Measurements from ENCODE around the gene MLLT10. TPM values are rescaled to one million over a fixed set of nuclear protein-coding genes. Genes with fewer than 3 reads are reported as not detected.

MLLT10 gene
- total RNA-seq, 1 donor from 2014 or later: 65.6 TPM

- Mint-ChIP-seq H3K27me3 (no peaks in the 10 kb centered on the region), H3K4me3 (ENCODE audit: low read depth) (peak overlapping the region; percentile 0), H3K9me3 (ENCODE audit: low read depth) (no peaks in the 10 kb centered on the region), H3K4me1 (ENCODE audit: low read depth) (peaks cover 41% of the 10 kb centered on the region), H3K36me3 (ENCODE audit: insufficient read depth) (no peaks in the 10 kb centered on the region), H3K27ac (peak overlapping the region; percentile 81)
- DNase-seq (ENCODE audit: low spot score, unreplicated experiment): no peak
- no peak for TF ChIP-seq CTCF (IDR thresholded peaks at IDR 0.05; ENCODE audit: unreplicated experiment)
Measured at GRCh38 chr10:21726601-21727225, 192.7 kb downstream of the MLLT10 start.

DNA sequence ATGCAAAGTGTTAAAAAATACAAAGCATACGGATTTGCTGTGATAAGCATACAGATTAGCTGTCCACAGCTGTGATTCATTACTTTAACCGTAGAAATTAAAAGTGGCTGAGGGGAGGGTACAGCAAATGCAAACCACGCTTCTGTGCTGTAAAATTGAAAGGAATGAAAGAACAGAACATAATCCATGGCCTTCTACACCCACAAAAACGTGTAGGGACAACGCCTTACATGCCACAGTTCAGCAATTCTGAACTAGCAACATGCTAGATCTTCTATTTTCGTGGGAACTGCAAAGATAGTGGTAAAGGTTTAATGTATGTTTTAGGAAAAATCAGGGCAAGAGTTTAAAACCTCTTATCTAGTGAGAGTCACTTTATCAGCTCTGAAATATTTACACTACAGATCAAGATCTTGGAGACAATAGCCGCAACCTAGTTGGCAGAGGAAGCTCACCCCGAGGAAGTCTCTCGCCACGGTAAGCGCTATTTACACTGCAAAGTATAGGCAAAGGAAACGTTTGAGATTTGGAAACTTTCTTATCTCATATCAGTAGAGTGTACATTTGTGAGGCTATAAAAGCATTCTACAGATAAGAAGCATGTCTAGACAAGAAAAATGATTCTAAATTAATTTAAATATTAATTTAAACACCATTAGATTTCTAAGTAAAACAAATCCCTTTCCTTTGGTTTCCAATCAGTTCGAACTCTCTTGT lies 193.6 kb downstream of the MLLT10 start:
- no peak for TF ChIP-seq CTCF (IDR thresholded peaks at IDR 0.05; ENCODE audit: unreplicated experiment)
- DNase-seq (ENCODE audit: low spot score, unreplicated experiment): no peak
- peaks cover 45% of the 10 kb centered on the region for H3K4me1 Mint-ChIP-seq (ENCODE audit: low read depth)
- no peaks in the 10 kb centered on the region for H3K36me3 Mint-ChIP-seq (ENCODE audit: insufficient read depth)
- peak overlapping the region; percentile 30 for H3K4me3 Mint-ChIP-seq (ENCODE audit: low read depth)
- no peaks in the 10 kb centered on the region for H3K27me3 Mint-ChIP-seq
- H3K9me3 Mint-ChIP-seq (ENCODE audit: low read depth): no peaks in the 10 kb centered on the region
- peak overlapping the region; percentile 85 for H3K27ac Mint-ChIP-seq

- no peak for TF ChIP-seq CTCF (IDR thresholded peaks at IDR 0.05; ENCODE audit: unreplicated experiment)
- no peak for DNase-seq (ENCODE audit: low spot score, unreplicated experiment)
- no peaks in the 10 kb centered on the region for H3K9me3 Mint-ChIP-seq (ENCODE audit: low read depth)
- peaks cover 42% of the 10 kb centered on the region for H3K4me1 Mint-ChIP-seq (ENCODE audit: low read depth)
- no peak overlapping the region for H3K27ac Mint-ChIP-seq
- H3K36me3 Mint-ChIP-seq (ENCODE audit: insufficient read depth): no peaks in the 10 kb centered on the region
- H3K27me3 Mint-ChIP-seq: no peaks in the 10 kb centered on the region
- H3K4me3 Mint-ChIP-seq (ENCODE audit: low read depth): no peak overlapping the region
Measured at GRCh38 chr10:21728618-21729017, 194.6 kb downstream of the MLLT10 start.

GRCh38 chr10:21732067-21732772 lies 198.2 kb downstream of the MLLT10 start:
- H3K9me3 Mint-ChIP-seq (ENCODE audit: low read depth): no peaks in the 10 kb centered on the region
- no peak overlapping the region for H3K4me3 Mint-ChIP-seq (ENCODE audit: low read depth)
- H3K27me3 Mint-ChIP-seq: no peaks in the 10 kb centered on the region
- peaks cover 16% of the 10 kb centered on the region for H3K36me3 Mint-ChIP-seq (ENCODE audit: insufficient read depth)
- DNase-seq (ENCODE audit: low spot score, unreplicated experiment): peak; percentile 60
- peaks cover 19% of the 10 kb centered on the region for H3K4me1 Mint-ChIP-seq (ENCODE audit: low read depth)
- peak; percentile 97 for TF ChIP-seq CTCF (IDR thresholded peaks at IDR 0.05; ENCODE audit: unreplicated experiment)
- H3K27ac Mint-ChIP-seq: no peak overlapping the region

- H3K27ac Mint-ChIP-seq: no peak overlapping the region
Measured at GRCh38 chr10:21733710-21734109, 199.7 kb downstream of the MLLT10 start.

More at GRCh38 chr10:21733710-21734109, 199.7 kb downstream of the MLLT10 start:
- TF ChIP-seq CTCF (IDR thresholded peaks at IDR 0.05; ENCODE audit: unreplicated experiment): no peak
- H3K36me3 Mint-ChIP-seq (ENCODE audit: insufficient read depth): peaks cover 19% of the 10 kb centered on the region
- no peaks in the 10 kb centered on the region for H3K27me3 Mint-ChIP-seq
- H3K9me3 Mint-ChIP-seq (ENCODE audit: low read depth): no peaks in the 10 kb centered on the region
- peaks cover 9% of the 10 kb centered on the region for H3K4me1 Mint-ChIP-seq (ENCODE audit: low read depth)
- H3K4me3 Mint-ChIP-seq (ENCODE audit: low read depth): no peak overlapping the region
- DNase-seq (ENCODE audit: low spot score, unreplicated experiment): no peak
